HG03066 (cell line): Measurements from ENCODE around the gene WNT1.

ENCODE experiments used
- ATAC-seq: cut with Tn5 transposase; IDR thresholded peaks from one replicate; pipeline ENCODE4 v1.9.1; 2021; ENCODE audit warnings: low read depth; ENCODE audit not compliant: unreplicated experiment

WNT1 gene

DNA sequence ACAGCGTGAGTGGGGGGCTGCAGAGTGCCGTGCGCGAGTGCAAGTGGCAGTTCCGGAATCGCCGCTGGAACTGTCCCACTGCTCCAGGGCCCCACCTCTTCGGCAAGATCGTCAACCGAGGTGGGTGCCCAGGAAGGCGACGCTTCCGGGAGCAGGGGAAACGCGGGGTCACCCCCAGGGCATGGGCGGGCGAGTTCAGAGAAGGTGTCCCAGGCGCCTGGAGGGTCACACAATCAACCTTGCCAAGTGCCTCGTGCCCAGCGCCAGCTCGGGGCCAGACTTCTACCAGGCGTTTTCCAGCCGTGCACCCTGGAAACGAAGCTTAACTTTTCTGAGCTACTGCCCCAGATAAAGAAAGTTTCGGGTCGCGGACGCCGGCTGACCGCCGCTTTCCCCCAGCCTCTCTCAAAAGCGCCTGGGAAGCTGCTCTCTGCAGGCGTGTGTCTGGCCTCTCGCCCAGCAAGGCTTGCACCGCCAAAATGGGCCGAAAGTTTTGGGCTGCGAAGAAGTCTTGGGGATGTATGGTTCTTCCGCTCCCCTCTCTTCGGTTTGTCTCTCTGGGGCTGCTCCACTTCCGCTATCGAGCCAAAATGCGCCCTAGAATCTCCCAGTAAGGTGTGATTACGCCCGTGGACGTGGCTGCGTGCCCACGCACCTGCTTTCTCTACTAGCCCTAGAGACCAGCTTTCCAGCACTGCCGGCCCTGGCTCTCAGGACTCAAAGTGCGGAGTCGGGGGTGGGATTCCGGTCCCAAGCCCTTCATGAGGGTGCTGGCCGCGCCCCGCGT is 1.7 kb downstream of the WNT1 start:
- ATAC-seq: no peak

DNA sequence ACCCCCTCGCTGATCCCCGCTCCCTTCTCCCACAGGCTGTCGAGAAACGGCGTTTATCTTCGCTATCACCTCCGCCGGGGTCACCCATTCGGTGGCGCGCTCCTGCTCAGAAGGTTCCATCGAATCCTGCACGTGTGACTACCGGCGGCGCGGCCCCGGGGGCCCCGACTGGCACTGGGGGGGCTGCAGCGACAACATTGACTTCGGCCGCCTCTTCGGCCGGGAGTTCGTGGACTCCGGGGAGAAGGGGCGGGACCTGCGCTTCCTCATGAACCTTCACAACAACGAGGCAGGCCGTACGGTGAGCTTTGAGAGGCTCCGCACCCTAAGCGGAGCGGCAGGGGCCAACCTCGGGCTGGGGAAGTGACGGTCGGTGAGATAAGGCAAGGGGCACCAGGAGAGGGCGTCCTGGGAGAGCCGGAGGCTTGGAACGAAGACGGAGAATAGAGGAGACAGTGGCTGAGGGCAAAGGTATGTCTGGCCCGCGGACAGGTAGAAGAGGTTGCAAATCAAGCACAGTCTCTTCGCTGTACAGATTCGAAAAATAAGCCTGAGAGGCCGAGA is 2.3 kb downstream of the WNT1 start:
- no peak for ATAC-seq

DNA sequence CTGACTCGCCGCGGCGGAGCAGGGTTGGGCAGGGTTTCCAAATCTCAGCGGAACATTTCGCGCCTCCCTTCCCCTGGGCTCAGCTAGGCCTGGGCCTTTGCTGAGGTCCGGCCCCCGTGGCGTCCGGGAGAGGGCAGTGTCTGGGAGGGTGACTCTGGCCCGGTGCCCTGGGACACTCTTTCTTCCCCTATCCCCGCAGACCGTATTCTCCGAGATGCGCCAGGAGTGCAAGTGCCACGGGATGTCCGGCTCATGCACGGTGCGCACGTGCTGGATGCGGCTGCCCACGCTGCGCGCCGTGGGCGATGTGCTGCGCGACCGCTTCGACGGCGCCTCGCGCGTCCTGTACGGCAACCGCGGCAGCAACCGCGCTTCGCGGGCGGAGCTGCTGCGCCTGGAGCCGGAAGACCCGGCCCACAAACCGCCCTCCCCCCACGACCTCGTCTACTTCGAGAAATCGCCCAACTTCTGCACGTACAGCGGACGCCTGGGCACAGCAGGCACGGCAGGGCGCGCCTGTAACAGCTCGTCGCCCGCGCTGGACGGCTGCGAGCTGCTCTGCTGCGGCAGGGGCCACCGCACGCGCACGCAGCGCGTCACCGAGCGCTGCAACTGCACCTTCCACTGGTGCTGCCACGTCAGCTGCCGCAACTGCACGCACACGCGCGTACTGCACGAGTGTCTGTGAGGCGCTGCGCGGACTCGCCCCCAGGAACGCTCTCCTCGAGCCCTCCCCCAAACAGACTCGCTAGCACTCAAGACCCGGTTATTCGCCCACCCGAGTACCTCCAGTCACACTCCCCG is 3.0 kb downstream of the WNT1 start:
- ATAC-seq: no peak

DNA sequence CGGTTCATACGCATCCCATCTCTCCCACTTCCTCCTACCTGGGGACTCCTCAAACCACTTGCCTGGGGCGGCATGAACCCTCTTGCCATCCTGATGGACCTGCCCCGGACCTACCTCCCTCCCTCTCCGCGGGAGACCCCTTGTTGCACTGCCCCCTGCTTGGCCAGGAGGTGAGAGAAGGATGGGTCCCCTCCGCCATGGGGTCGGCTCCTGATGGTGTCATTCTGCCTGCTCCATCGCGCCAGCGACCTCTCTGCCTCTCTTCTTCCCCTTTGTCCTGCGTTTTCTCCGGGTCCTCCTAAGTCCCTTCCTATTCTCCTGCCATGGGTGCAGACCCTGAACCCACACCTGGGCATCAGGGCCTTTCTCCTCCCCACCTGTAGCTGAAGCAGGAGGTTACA is 3.6 kb downstream of the WNT1 start:
- no peak for ATAC-seq

DNA sequence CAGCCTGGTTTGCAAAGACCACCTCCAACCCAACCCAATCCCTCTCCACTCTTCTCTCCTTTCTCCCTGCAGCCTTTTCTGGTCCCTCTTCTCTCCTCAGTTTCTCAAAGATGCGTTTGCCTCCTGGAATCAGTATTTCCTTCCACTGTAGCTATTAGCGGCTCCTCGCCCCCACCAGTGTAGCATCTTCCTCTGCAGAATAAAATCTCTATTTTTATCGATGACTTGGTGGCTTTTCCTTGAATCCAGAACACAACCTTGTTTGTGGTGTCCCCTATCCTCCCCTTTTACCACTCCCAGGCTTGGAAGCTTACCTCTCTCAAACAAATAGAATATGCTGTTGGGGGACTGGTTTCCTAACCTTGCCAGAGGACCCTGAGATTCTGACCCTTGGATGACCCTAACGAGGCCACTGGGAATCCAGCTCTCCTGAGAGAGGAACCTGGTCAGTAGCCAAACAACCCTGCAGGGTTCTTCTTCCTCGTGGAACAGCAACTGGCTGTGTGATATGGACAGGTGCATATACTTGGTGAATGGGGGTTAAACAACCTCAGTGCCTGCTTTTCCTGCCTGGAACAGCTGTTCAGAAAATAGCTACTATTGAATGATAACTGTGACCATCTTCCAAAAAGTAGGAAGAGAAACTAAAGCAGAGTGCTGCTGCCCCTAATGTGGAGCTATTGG is 4.4 kb downstream of the WNT1 start:
- no peak for ATAC-seq

DNA sequence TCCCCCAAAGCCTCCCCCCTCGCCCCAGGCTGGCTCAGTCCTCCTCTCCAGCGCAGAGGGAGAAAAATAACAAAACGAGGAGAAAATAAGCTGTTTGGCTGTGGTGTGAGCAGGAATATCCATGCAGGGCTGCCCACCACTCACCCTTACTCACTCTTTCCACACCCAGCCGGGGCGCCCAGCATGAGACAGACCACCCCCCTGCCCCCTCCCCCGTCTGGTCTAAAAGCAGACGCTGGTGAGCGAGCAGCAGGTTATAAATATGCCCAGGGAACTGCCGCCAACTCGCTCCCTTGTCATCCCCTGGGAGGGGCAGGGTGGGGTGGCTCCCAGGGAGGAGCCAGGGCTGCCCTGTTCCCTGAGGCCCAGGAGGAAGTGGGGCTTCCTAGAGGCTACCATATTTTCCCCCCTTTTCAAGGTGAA is 7.4 kb downstream of the WNT1 start:
- ATAC-seq: no peak

DNA sequence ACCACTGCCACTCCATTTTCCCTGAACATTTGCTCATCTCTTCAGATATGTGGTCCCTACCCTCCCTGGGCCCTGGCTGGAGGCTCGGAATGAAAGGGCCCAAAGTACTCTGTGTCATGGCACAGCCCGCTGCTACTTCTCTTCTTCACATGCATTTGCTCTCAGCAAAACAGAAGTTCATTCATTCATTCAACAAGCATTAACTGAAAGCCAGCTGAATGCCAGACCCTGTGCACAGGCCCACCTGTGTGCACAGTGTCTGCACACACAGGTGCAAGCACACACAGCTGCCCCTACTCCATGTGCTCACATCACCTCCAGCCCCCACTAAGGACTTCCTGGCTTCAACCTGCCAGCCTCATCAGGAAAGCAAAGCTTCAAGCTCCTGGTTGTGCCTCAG is 7.8 kb downstream of the WNT1 start:
- no peak for ATAC-seq

DNA sequence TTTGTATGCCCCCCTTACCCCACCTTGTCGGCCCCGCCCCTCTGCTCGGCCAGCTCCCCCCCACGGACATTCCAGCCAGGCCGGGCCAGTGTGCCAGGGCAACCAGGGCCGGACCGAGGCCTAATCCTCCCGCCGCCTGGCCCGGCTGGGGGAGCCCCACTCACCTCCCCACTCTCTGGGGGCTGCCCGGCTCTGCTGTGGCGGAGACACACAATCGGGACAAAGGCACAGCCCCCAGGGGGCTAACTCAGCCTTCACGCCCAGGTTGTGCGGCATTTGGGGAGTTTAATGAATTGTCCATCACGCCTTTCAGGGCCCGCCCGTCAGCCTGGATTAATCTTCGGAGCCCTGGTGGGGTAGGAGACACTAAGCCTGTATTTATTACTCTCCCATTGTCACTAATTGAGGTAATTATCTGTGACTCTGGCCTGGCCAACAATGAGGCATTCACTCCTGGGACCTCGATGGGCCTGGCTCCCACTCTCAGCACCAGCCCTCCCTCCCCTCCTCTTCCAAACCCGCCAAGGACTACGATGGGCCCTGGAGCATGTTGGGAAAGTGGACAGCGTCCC is 8.7 kb downstream of the WNT1 start:
- ATAC-seq: no peak

DNA sequence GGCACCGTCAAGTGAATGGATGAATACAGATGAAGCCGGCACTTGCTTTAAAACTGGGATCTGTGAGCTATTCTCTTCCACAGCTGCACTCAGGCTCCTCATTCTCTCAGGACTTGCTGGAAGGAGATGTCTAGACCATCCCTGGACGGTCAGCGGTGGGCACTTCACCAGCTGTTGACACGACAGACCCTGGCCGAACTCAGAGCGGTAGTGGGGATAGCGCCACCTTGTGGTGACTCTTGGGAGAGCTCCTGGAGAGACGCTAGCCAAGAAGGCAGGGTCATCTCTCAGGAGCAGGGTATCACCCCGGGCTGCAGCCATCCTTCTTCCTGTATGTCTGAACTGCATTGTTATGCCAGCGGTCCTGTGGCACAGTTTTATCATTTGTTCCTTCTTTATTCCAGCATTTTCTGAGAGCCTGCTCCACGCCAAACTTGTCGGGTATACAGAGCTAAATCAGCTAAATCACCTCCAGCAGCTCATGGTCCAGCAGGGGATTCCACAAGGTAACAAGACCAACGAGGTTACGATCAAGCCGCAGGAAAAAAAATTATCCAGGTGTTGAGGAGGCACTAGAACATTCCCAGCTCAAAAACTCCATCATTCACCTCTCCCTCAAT is 10.0 kb downstream of the WNT1 start:
- no peak for ATAC-seq

DNA sequence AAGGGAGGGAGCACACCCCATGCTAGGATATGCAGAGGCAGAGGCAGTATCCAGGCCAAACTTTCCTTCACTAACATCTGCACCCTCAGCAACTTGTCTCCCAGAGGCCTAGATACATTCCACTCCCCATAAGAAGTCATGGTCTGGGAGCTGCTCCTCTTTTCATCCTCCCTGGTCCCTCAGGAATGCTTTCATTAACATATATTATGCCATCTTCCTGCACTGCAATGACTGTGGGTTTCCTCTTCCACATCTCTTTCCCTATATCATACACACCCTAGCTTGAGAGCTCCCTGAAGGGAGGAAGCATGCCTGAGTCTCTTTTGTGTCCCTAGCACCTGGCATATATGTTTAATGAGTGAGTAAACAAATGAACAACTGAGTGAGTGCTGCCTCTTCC is 12.4 kb downstream of the WNT1 start:
- ATAC-seq: no peak

DNA sequence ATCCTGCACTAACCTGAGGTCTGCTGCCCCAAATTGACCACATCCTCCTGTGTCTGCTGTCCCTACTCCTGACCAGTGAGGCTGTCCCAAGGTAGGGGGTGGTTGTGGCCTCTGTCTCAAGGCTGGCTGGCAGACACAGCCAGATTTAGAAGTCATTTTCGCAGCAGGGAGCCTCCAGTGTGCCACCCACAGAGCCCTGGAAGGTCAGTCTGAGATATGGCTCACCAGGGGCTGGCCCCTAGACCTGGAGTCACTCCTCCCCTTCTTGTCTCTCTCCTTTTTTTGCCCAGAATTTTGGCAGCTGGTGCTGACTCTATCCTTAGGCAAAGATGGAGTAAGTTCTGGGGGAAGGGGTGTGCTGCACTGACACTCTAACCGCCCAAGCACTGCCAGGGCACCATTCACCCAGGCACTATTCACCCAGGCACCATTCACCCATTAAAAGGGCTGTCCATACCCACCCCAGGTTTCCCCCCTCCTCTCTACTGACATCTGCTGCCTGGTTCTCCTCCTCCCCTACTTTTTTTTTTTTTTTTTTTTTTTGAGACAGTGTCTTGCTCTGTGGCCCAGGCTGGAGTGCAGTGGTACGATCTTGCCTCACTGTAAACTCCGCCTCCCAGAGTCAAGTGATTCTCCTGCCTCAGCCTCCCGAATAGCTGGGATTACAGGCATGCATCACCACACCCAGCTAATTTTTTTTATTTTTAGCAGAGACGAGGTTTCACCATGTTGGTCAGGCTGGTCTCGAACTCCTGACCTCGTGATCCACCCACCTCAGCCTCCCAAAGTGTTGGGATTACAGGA is 13.3 kb downstream of the WNT1 start:
- ATAC-seq: no peak

DNA sequence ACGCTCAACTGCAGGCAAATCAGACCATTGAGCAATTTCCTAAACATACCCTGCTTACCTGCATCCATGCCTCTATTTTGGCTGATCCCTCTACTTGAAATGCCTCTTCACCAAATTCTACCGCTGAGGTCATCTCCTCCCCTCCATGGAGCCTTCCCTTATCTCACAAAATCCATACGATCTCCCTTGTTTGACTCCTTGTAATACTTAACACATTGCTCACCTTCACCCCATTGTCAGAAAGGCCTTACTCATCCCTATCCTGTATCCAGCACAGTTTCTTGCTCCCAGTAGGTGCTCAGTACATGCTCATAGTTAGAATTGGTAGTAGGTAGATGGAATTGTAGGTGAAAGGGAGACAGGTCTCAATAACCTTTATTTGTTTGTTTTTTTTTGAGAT is 15.7 kb downstream of the WNT1 start:
- no peak for ATAC-seq

DNA sequence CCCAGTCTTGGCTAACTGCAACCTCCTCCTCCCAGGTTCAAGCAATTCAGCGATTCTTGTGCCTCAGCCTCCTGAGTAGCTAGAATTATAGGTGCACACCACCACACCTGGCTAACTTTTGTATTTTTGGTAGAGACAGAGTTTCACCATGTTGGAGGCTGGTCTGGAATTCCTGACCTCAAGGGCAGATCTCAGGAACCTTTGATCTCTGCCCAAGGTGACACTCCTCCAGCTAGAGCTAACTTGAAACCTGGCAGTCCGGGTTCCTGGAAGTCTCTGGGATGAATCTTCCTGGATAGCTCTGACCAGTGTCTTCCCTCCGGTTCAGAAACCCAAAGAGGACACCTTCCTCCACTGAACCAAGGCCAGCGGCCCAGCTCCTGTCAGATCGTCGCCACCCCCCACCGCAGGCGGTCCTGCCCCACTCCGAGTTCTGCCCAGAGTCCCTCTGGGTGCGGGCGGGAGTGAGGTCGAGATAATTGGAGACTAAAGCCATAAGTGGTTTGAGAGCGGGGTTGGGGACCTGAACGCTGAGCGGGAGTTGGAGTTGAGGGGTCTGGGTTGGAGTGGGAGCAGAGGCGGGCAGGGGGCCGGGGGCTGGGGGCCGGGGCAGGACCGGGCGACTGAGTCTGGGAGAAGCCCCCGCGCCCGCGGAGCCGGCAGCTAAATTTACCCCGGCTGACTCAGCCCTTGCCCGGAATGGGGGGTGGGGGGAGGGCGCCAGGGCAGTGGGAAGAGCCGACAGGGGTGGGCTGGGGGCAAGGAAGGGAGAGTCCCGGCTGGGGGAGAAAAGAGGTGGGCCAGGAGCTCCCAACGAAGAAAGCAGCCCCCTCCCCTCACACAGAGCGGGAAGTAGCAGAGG is 16.3 kb downstream of the WNT1 start:
- no peak for ATAC-seq

DNA sequence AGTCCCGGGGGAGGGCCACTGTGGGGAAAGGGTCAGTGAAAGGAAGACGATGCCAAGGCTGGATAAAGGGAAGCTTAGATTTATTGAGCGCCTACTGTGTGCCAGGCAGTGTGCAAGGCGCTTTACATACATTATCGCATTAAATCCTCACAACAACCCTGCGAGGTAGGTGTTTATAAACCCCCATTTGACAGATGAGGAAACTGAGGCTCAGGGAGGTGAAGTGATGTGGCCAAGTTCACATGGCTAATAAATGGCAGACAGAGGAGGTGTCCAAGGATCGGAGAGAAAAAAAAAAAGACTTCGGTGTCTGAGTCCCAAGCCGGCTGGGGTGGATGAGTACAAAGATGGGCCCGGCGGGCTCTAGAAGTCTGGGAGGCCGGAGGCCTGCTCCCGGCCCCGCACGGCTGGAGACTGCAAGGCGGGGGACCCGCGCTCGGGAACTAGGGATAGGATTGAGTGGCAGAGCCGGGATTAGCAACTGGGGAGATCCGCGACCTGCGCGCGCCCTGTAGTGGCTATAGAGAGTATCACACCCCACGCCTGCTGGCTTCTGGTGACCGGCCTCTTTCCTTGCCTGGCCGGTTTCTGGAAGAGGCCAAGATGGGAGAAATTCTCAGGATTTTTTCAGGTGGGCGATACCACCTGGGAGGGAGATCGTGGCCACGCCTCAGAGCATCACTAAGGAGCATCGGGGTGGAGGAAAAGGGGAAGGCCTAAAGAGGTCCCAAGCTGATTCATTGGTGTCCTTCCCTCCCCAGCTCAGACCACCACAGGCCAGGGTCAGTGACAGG is 17.2 kb downstream of the WNT1 start:
- no peak for ATAC-seq

DNA sequence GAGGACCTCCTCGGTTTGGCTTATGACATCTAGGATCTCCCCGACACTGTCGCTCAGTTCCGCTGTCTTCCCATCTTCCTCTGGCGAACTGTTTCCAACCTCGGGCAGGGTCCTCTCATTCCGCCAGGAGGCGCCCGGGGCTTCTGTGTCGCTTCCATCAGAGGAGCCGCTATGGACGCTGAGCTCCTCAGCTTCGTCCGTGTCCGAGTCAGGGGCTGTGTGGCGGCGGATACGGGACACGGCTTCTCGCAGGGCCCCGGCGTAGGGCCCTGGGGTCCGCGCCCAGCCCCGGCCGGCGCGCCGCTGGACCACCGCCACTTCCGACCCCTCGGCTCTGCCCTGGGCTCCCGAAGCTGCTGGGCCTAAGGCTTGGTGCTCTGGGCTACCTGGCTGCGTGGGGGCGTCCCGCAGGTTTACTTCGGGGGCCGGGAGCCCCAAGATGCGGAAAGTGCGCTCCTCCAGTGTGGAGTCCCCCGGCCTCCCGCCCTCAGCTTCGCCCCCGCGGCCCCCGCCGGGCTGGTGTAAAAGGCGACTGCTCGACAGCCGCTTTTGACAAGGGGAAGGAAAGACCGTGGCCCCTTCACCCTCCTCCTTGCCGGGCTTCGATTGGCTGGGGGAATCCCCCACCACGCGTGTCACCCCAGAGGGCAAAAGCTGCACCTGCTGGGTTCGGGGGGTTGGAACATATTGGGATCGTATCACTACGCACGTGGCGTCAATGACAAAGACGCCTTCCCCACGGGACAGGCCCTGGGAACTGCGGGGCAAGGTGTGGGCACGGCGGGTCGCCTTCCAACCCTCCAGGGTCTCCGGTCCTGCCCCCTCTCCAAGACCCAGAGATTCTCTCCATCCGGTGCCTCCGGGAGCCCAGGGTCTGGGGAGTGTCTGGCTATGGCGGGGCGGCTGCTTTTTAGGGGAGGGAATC is 18.9 kb downstream of the WNT1 start:
- ATAC-seq: no peak

DNA sequence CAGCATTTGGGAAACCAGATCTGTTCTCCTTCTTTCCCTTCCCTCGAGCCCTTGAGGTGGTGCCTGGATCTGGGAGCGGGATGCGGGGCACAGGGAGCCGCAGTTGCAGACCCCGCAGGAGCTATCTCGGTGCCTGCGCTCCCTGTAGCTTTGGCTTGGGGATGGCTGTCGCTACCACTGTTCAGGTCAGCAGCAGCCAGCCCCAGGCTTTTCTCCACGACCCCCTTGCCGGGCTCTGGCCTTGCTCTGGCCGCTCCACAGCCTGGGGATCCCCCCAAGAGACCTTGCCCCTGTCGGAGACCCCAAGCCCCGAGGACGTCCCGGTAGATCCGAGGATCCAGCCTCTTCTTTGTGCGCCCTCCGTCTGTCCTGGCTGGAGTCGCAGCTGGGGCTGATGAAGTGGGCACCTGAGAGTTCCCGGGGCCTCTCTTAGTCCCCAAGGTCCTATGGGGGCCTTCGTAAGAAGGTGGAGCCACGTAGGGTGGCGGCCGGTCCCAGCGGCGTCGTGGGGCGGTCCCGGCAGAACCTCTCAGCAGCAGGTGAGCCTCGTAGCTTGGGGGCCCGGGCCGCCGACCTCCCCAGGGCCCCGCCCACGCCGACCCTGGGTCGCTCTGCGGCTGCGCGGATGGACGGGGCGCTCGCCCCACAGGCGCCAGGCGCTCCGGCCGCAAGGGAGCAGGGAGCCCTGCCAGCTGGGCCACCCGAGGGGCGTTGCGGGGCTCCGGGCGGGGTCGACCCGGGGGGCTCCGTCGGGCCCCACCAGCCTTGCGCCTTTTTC is 19.8 kb downstream of the WNT1 start:
- no peak for ATAC-seq
